OCI-LY1 (cell line): Measurements from ENCODE around the gene TRIM61.

ENCODE experiments used
- H2AFZ ChIP-seq: fragments of 200-600 bp; sonication (generic), shearing (Covaris generic); 2 replicates; pipeline ENCODE4 v1.6.0; 2014; ENCODE audit warnings: antibody characterized with exemption, mild to moderate bottlenecking, low read length
- H3F3A ChIP-seq: fragments of 200-600 bp; sonication (generic), shearing (Covaris generic); 2 replicates; pipeline ENCODE4 v1.6.0; 2014; ENCODE audit warnings: mild to moderate bottlenecking, antibody characterized with exemption, low read length, moderate library complexity; ENCODE audit not compliant: insufficient read depth
- H3K27ac ChIP-seq: fragments of 200-600 bp; sonication (generic); 2 replicates; pipeline ENCODE4 v1.5.1; 2014; ENCODE audit warnings: low read length, mixed run types, mild to moderate bottlenecking, low read depth; ENCODE audit not compliant: poor library complexity, severe bottlenecking
- H3K27me3 ChIP-seq: fragments of 200-600 bp; sonication (generic); 2 replicates; pipeline ENCODE4 v1.6.0; 2014; ENCODE audit warnings: antibody characterized with exemption, mild to moderate bottlenecking, low read length, moderate library complexity; ENCODE audit not compliant: insufficient read depth
- H3K36me3 ChIP-seq: fragments of 200-600 bp; sonication (generic); 2 replicates; pipeline ENCODE4 v1.6.1; 2014; ENCODE audit warnings: mild to moderate bottlenecking, antibody characterized with exemption, low read length, moderate library complexity, mixed read lengths; ENCODE audit not compliant: insufficient read depth
- H3K4me1 ChIP-seq: fragments of 200-600 bp; sonication (generic); 2 replicates; pipeline ENCODE4 v1.5.1; 2014; ENCODE audit warnings: mild to moderate bottlenecking, low read length, moderate library complexity; ENCODE audit not compliant: insufficient read depth, severe bottlenecking
- H3K4me2 ChIP-seq: fragments of 200-600 bp; sonication (generic), shearing (Covaris generic); 2 replicates; pipeline ENCODE4 v1.6.1; 2014; ENCODE audit warnings: low read length
- H3K4me3 ChIP-seq: fragments of 200-600 bp; sonication (generic); 2 replicates; pipeline ENCODE4 v1.5.1; 2014; ENCODE audit warnings: low read length, low read depth, mild to moderate bottlenecking, mixed read lengths; ENCODE audit not compliant: poor library complexity, severe bottlenecking
- H3K79me2 ChIP-seq: fragments of 200-600 bp; shearing (Covaris generic); 2 replicates; pipeline ENCODE4 v1.6.1; 2016; ENCODE audit warnings: mixed run types, low read length, mixed read lengths; ENCODE audit not compliant: insufficient read depth
- H3K9ac ChIP-seq: fragments of 200-600 bp; sonication (generic), shearing (Covaris generic); 2 replicates; pipeline ENCODE4 v1.6.1; 2014; ENCODE audit warnings: mild to moderate bottlenecking, low read length, mixed read lengths
- H3K9me2 ChIP-seq: fragments of 200-600 bp; sonication (generic), shearing (Covaris generic); 2 replicates; pipeline ENCODE4 v1.6.1; 2014; ENCODE audit warnings: low read depth, mild to moderate bottlenecking, low read length, mixed read lengths
- H3K9me3 ChIP-seq: fragments of 200-600 bp; shearing (Covaris generic); 2 replicates; pipeline ENCODE4 v1.6.1; 2014; ENCODE audit warnings: low read length, mixed read lengths
- H4K20me1 ChIP-seq: fragments of 200-600 bp; sonication (generic), shearing (Covaris generic); 2 replicates; pipeline ENCODE4 v1.6.0; 2016; ENCODE audit warnings: mild to moderate bottlenecking, low read length; ENCODE audit not compliant: insufficient read depth
- CTCF ChIP-seq: fragments of 200-600 bp; sonication (generic), shearing (Covaris generic); IDR thresholded peaks from 2 replicates; pipeline ENCODE4 v1.5.1; 2017; ENCODE audit warnings: mild to moderate bottlenecking, antibody characterized with exemption, low read length, moderate library complexity, mixed read lengths
- EZH2 ChIP-seq: fragments of 200-600 bp; sonication (generic), shearing (Covaris generic); IDR thresholded peaks from 2 replicates; pipeline ENCODE4 v1.8.0; 2017; ENCODE audit warnings: borderline replicate concordance, mixed run types, mild to moderate bottlenecking, antibody characterized with exemption, low read length, moderate library complexity, mixed read lengths

The TRIM61 gene

DNA sequence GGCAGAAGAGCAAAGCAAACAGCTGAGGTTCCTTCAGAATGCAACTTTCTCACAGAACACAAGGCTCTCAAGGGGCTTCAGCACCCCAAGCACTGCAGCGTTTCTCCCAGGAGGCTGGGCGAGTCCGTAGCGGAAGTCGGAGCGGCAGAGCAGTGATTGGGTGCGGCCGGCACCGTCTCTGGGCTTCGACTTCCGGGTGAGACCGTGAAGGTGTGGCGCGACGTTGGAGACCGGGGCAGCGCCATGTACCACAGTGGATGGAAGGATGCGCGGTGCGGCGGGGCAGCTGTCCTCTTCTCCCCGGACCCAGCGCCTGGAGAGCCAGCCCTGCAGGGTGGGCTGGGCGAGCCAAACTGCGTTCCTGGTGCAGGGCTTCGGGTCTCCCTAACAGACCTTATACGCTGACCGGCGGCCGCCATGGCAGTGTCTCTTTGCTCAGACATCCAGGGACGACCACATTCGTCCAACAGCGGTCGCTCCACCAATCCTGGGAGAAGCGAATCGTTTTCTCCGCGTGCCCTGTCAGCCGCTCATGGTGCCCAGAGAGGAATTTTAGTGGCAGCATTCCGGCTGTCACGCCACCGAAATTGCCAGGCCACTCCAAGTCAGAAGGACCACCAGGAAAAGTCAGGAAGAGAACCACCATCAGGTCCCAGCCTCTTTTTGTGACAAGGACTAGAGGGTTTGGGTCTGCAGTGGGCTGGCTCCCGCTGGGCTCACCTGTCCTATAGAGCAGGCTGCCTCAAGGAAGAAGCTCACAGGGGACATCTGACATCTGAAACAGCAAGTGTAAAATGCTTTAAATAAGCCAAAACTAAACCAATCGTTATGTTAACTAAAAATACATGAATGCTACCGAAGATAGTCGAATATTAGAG lies 20.5 kb downstream of the TRIM61 start:
- Histone ChIP-seq H3K4me2 (peak overlapping the region; percentile 91), H3K4me3 (peak overlapping the region; percentile 84), H3F3A (no peaks in the 10 kb centered on the region), H3K9me2 (no peaks in the 10 kb centered on the region), H2AFZ (peak overlapping the region; percentile 86; the same call in 1 of the 2 replicates), H3K79me2 (no peaks in the 10 kb centered on the region), H3K9ac (peak overlapping the region; percentile 76), H3K27ac (no peak overlapping the region), H3K4me1 (peaks cover 24% of the 10 kb centered on the region), H3K36me3 (no peaks in the 10 kb centered on the region), H3K27me3 (no peaks in the 10 kb centered on the region), H4K20me1 (no peaks in the 10 kb centered on the region), H3K9me3 (no peaks in the 10 kb centered on the region)
- TF ChIP-seq CTCF (no peak), EZH2 (no peak)

- no peak overlapping the region for H3K4me3 ChIP-seq
- no peak overlapping the region for H2AFZ ChIP-seq
- H3K4me2 ChIP-seq = no peak overlapping the region
- no peaks in the 10 kb centered on the region for H3K27me3 ChIP-seq
- H3K9ac ChIP-seq = no peak overlapping the region
- H4K20me1 ChIP-seq = no peaks in the 10 kb centered on the region
- no peaks in the 10 kb centered on the region for H3K9me3 ChIP-seq
- H3K9me2 ChIP-seq = no peaks in the 10 kb centered on the region
- H3K36me3 ChIP-seq = no peaks in the 10 kb centered on the region
- H3K4me1 ChIP-seq = peaks cover 24% of the 10 kb centered on the region
- H3F3A ChIP-seq = no peaks in the 10 kb centered on the region
- no peaks in the 10 kb centered on the region for H3K79me2 ChIP-seq
- TF ChIP-seq EZH2 = no peak
- no peak for TF ChIP-seq CTCF
- no peak overlapping the region for H3K27ac ChIP-seq
Measured at GRCh38 chr4:164955107-164955805, 22.2 kb downstream of the TRIM61 start.

DNA sequence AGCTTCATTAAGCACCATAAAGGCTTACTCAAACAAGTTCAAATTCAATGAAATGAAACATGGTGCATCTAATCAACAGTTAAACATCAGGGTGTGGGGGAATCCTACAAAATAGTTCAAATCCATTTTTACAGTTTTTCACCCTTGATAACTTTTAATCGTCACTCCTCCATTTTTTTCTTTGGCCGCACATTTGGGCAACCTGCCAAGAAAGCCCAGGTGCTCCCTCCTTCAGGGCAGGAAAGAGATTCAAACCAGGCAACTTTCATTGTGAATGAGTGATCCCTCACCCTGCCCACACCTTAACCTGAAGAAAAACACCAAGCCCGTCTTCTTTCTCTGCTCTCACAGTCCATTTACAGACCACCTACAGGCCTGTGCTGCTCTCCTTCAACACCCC lies 24.9 kb downstream of the TRIM61 start:
- Histone ChIP-seq H3K36me3 (no peaks in the 10 kb centered on the region), H3K9me2 (no peaks in the 10 kb centered on the region), H2AFZ (no peak overlapping the region), H3F3A (no peaks in the 10 kb centered on the region), H3K79me2 (no peaks in the 10 kb centered on the region), H3K9ac (no peak overlapping the region), H4K20me1 (no peaks in the 10 kb centered on the region), H3K4me3 (no peak overlapping the region), H3K4me2 (no peak overlapping the region), H3K27ac (no peak overlapping the region), H3K9me3 (no peaks in the 10 kb centered on the region), H3K27me3 (no peaks in the 10 kb centered on the region), H3K4me1 (peaks cover 9% of the 10 kb centered on the region)
- TF ChIP-seq EZH2 (no peak), CTCF (no peak)
